ENCODE data around the gene ADARB1.
"Not testable (repeated sequence)": the region's sequence is repeated elsewhere in the genome, so short reads cannot be mapped to it uniquely, and the experiment has no call there.

The ADARB1 gene

GRCh38 chr21:45116066-45116465 is 41.7 kb downstream of the ADARB1 start:
- no peak for DNase-seq (ENCODE audit: low read depth)

- DNase-seq (ENCODE audit: low read depth): no peak
These were observed 42.9 kb downstream of the ADARB1 start for GRCh38 chr21:45117314-45117713.

- DNase-seq (ENCODE audit: low read depth): no peak
These were observed 43.7 kb downstream of the ADARB1 start for GRCh38 chr21:45118099-45118498.

GRCh38 chr21:45119812-45120211 is 45.4 kb downstream of the ADARB1 start:
- DNase-seq (ENCODE audit: low read depth): no peak

DNA sequence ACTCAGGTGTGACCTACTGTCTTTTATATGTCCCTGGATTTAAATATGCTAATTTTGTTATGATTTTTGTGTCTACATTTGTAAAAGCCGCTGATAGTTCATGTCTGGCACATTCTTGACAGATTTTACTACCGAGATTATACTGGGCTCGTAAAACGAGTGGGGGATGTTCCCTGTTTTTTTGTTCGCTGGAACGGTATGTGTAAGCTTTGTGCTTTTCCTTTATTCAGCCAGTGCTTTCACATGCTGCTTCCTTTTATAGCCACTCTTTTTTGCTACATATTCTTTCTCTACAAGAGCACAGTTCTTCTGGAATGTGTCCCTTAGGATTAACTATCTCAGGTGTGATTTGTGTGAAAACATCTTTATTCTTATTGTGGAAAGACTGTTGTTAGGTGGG is 46.6 kb downstream of the ADARB1 start:
- DNase-seq (ENCODE audit: low read depth): no peak

DNA sequence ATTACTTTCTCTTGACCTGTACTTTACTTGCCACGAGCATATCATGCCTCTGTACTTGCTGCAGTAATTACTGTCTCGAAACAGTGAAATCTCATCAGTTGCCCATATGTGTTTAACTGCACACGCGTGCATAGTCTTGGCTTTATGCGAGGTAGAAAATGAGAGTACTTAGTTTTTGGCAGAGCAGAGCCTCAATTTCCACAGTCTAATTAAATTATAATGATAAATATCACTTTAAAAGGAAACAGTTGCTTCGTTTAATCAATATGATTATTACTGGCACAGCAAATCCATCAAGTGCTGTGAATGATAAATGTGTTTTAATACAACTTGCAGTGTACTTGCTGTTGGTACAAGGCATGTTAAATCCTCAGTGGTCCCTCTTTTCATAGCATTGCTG is 47.6 kb downstream of the ADARB1 start:
- DNase-seq (ENCODE audit: low read depth): no peak

DNA sequence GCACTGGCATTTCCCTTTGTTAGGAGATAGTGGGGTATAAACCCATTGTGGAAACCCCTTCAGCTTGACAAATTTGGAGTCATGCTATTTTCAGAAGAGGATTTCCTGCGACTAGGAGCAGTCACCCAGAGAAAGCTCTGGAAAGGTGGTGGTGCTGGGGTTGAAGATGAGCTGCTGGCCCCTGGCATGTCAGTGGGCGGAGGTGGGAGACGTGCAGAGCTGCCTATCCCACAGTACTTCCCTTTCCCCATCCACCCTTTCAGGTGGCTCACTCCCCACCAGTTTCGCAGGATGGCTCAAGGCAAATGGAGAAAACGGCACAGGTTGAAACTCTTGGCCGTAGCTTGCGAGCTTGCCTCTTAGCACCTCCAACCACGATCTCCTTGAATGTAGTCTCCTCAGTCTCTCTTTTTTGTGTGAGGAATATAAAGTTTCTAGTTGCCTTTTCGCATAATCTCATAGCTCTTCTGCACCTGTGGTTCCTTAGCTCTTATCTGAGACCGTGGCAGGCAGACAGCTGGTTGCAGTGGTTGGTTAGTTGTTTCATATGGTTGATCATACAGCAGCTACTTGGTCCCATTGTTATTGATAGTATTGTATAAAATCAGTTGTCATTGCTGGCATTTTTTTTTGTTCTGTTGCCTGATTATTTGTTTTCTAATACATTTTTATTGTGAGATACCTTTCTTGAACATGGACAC is 48.2 kb downstream of the ADARB1 start:
- DNase-seq (ENCODE audit: low read depth): no peak

- no peak for DNase-seq (ENCODE audit: low read depth)
These were observed 49.1 kb downstream of the ADARB1 start for GRCh38 chr21:45123440-45123839.

DNA sequence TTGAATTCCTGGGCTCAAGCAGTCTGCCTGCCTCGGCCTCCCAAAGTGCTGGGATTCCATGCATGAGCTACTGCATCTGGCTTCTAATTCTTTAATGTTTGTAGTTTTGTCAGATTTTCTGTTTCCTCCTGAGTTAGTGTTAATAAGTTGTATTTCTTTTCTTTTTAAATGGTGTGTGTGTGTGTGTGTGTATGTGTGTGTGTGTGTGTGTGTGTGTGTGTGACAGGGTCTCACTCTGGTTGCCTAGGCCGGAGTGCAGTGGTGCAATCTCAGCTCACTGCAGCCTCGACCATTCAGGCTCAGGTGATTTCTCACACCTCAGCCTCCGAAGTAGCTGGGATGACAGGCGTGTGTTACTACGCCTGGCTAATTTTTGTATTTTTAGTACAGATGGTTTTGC is 50.2 kb downstream of the ADARB1 start:
- DNase-seq (ENCODE audit: low read depth): no peak

GRCh38 chr21:45125357-45125756 is 51.0 kb downstream of the ADARB1 start:
- no peak for DNase-seq (ENCODE audit: low read depth)

DNA sequence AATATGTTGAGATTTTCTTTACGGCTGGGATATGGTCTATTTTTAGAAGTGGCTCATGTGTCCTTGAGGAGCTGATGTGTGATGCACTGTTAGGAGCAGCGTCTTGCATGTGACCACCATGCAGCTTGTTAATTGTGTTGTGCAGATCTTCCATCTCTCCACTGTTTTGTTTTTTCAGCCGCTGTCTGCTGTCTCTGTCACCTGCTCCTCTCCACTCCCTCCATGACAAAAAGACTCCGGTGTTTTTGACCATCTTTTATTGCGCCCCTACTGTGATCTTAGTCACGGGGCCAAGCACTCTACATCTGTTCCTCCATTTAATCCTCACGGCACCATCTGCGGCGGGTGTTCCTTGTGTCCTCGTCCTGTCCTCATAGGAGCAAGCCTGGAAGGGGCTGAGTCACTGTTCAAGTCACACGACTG is 51.8 kb downstream of the ADARB1 start:
- DNase-seq (ENCODE audit: low read depth): no peak

DNA sequence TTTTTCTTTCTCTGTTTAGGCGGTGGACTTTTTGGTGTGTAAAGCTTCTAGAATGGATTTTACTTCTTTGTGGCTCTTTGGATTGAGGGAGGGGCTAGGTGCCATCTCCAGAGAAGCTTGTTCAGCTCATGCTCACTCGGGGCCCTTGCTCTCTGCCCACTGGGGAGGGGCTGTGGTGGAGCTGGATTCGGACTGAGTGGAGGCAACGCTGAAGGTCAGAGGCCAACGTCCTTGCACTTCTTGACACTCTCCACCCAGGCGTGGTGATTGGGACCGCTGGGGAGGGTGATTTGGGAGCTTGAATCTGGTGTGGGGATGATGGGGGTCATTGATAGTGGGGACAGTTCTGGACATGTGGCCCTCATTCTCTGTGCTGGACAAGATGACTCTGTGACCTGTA is 52.6 kb downstream of the ADARB1 start:
- no peak for DNase-seq (ENCODE audit: low read depth)

DNA sequence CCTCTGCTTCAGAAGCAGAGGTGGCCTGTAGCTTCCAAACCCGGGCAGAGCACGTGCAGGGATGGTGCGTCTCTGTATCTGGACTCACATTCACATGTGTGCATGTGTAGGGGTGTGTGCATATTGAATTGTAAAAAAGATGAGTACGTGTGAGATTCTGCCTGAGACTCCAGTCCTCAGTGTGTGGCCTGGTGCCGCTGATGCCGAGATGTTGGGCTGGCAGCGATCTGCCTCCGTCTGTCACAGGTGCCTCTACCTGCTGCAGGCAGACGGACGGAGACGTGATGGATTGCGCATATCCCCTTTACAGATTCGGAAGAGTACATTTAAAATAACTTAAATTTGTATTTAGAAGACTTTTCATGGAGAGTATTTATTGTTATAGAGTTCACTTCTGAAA is 53.6 kb downstream of the ADARB1 start:
- no peak for DNase-seq (ENCODE audit: low read depth)

- DNase-seq (ENCODE audit: low read depth): no peak
These were observed 54.3 kb downstream of the ADARB1 start for GRCh38 chr21:45128613-45129188.

GRCh38 chr21:45129189-45129923 is 55.0 kb downstream of the ADARB1 start:
- no peak for DNase-seq (ENCODE audit: low read depth)

DNA sequence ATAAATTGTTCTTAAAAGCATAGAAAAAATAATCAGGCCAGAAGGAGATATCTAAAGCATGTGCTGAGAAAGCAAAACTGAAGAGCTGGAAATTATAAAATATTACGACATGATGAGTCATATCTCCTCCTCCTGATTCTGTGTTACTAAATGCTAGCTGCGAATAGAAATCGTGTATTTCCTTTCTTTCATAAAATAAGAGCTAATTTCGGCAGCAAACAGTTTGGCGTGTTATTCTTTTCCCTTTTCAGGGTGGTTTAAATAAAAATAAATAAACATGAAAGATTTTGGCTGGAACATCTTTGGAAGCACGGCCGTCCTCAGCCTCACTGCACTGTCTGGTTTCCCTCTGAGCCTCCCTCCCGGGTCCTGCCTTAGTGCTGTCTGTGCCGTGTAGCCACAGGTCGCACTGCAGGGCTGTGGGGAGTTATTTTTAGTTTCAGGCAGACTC is 56.0 kb downstream of the ADARB1 start:
- peak; percentile 55 for DNase-seq (ENCODE audit: low read depth)

GRCh38 chr21:45131537-45131999 is 57.2 kb downstream of the ADARB1 start:
- no peak for DNase-seq (ENCODE audit: low read depth)

DNA sequence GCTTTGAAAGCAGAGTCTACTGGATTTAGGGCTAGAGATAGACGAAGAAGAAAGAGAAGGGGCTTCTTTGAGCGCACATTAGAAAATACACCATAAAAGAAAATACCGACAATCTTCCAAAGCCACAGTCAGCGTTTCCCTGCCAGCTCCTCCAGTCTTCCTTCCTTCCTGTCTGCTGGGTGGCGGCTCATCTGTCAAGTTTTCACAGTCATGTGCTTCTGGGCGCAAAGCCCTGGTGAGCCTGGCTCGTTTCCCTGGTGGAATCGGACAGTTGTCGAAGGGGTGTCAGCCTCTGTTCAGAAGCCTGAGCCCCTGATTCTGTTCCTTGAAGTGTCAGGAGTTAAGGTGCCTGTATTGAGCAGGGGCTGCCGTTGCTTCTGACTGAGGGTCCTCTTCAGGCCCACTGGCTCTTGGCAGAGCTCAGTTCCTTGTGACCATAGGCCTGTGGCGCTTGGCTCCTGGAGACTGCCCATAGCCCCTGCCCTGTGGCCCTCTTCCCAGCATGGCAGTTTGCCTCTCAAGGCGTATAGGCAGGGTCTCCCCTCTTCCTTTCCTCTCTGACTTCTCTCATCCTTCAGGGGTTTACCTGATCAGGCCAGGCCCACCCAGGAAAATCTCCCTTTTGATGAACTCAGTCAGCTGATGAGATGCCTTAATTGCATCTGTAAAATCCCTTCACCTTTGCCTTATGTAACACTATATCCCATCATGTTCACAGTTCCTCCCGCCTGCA is 58.6 kb downstream of the ADARB1 start:
- no peak for DNase-seq (ENCODE audit: low read depth)

- not testable (repeated sequence) for DNase-seq (ENCODE audit: low read depth)
These were observed 59.3 kb downstream of the ADARB1 start for GRCh38 chr21:45133574-45134278.

GRCh38 chr21:45134279-45135076 is 60.1 kb downstream of the ADARB1 start:
- no peak for DNase-seq (ENCODE audit: low read depth)

GRCh38 chr21:45135122-45135521 is 60.7 kb downstream of the ADARB1 start:
- DNase-seq (ENCODE audit: low read depth): no peak
